GM18867 (cell line): Measurements from ENCODE around the gene MFRP.

Source experiments
- ATAC-seq: cut with Tn5 transposase; IDR thresholded peaks from one replicate; pipeline ENCODE4 v1.9.1; 2021; ENCODE audit warnings: mild to moderate bottlenecking, moderate library complexity; ENCODE audit not compliant: unreplicated experiment

MFRP gene

GRCh38 chr11:119319136-119319699 is 27.3 kb downstream of the MFRP start:
- no peak for ATAC-seq

- ATAC-seq = no peak
Measured at GRCh38 chr11:119318240-119319135, 28.0 kb downstream of the MFRP start.

- no peak for ATAC-seq
Measured at GRCh38 chr11:119317592-119318239, 28.8 kb downstream of the MFRP start.

- ATAC-seq = no peak
Measured at GRCh38 chr11:119316729-119317591, 29.5 kb downstream of the MFRP start, which contains the start of gene MCAM. MCAM (minus strand) TSS chr11:119317130; CDS start chr11:119317101, 29 bp downstream.

- no peak for ATAC-seq
Measured at GRCh38 chr11:119316016-119316728, 30.3 kb downstream of the MFRP start.

- ATAC-seq = no peak
Measured at GRCh38 chr11:119315131-119316015, 31.1 kb downstream of the MFRP start.

- no peak for ATAC-seq
Measured at GRCh38 chr11:119314726-119315125, 31.8 kb downstream of the MFRP start.

GRCh38 chr11:119310682-119311052 is 35.8 kb downstream of the MFRP start:
- ATAC-seq = no peak

- ATAC-seq = no peak
Measured at GRCh38 chr11:119309953-119310681, 36.4 kb downstream of the MFRP start.

GRCh38 chr11:119309411-119309810 is 37.1 kb downstream of the MFRP start:
- no peak for ATAC-seq

GRCh38 chr11:119307974-119308373 is 38.5 kb downstream of the MFRP start:
- no peak for ATAC-seq

GRCh38 chr11:119307219-119307618 is 39.3 kb downstream of the MFRP start:
- ATAC-seq = no peak

GRCh38 chr11:119306373-119306890 is 40.1 kb downstream of the MFRP start:
- ATAC-seq = no peak

GRCh38 chr11:119305556-119306372 is 40.7 kb downstream of the MFRP start:
- no peak for ATAC-seq

GRCh38 chr11:119303227-119303718 is 43.2 kb downstream of the MFRP start:
- ATAC-seq = no peak

- ATAC-seq = no peak
Measured at GRCh38 chr11:119300198-119300964, 46.1 kb downstream of the MFRP start.

GRCh38 chr11:119299416-119299815 is 47.1 kb downstream of the MFRP start:
- ATAC-seq = no peak
